AG04450 (cell line): ENCODE results near the gene PAX1. TPM values are rescaled to one million over a fixed set of nuclear protein-coding genes. Genes with fewer than 3 reads are reported as not detected.

Source experiments
- CTCF ChIA-PET: fragments of 300-600, 350-600 bp; formaldehyde crosslinking; extraction: SDS; loops from one replicate; lab custom pipeline; 2022; ENCODE audit warnings: antibody characterized with exemption, inconsistent platforms; lab: Charles Lee
- POLR2A ChIA-PET: fragments of 350-600 bp; formaldehyde crosslinking; extraction: SDS; loops from one replicate; lab custom pipeline; 2021; ENCODE audit warnings: antibody characterized with exemption, inconsistent platforms; lab: Yijun Ruan, JAX
- DNase-seq: peaks from one replicate; pipeline ENCODE4 v3.0.0-alpha.2; 2011; ENCODE audit warnings: low read depth, low spot score
- H3K27ac ChIP-seq: one replicate; pipeline ENCODE4 v1.5.1; 2012; ENCODE audit warnings: low read depth, low read length, control low read depth
- H3K27me3 ChIP-seq: one replicate; pipeline ENCODE4 v1.6.0; 2012; ENCODE audit warnings: low read length; ENCODE audit not compliant: control insufficient read depth, insufficient read depth
- H3K4me3 ChIP-seq: 2 replicates; pipeline ENCODE4 v1.5.1; 2011; ENCODE audit warnings: mild to moderate bottlenecking, low read depth, low read length, control low read depth
- H3K9me3 ChIP-seq: 2 replicates; pipeline ENCODE4 v1.5.1; 2012; ENCODE audit warnings: low read length; ENCODE audit not compliant: control insufficient read depth, insufficient read depth
- CTCF ChIP-seq: IDR thresholded peaks from 2 replicates; pipeline ENCODE4 v1.5.1; 2011; ENCODE audit warnings: low read depth, low read length, control low read depth, inconsistent platforms
- polyA plus RNA-seq: library from polyadenylated mRNA; depleted of rRNA; stranded (reverse); fragments of >200 nt; gene quantifications from 2 replicates; pipeline ENCODE4 v1.2.3, GENCODE V29; 2011

The PAX1 gene
- polyA plus RNA-seq, 1 experiment, result not detected

GRCh38 chr20:21709535-21709904 lies 4.1 kb downstream of the PAX1 start:
- ChIA-PET POLR2A (no interaction called here), CTCF (interaction anchor here (2.4 kb wide), 1 partner anchor 10 kb away, joined by 17 read pairs; no protein-coding TSS in a partner anchor)
- Histone ChIP-seq H3K9me3 (no peaks in the 10 kb centered on the region; the same call in 1 of the 2 replicates), H3K27ac (no peak overlapping the region), H3K27me3 (peaks cover 45% of the 10 kb centered on the region), H3K4me3 (no peak overlapping the region)
- no peak for TF ChIP-seq CTCF
- DNase-seq, result no peak

- POLR2A ChIA-PET, result no interaction called here
- CTCF ChIA-PET, result interaction anchor here (2.4 kb wide), 1 partner anchor 9 kb away, joined by 17 read pairs; no protein-coding TSS in a partner anchor
These were observed 4.9 kb downstream of the PAX1 start for GRCh38 chr20:21710341-21710740.

GRCh38 chr20:21710863-21711431 lies 5.5 kb downstream of the PAX1 start:
- DNase-seq, result no peak
- CTCF ChIA-PET, result interaction anchor here (2.4 kb wide), 1 partner anchor 9 kb away, joined by 17 read pairs; no protein-coding TSS in a partner anchor

More at GRCh38 chr20:21710341-21710740, 4.9 kb downstream of the PAX1 start:
- Histone ChIP-seq H3K27me3 (peaks cover 46% of the 10 kb centered on the region), H3K4me3 (no peak overlapping the region), H3K9me3 (no peaks in the 10 kb centered on the region; the same call in 1 of the 2 replicates), H3K27ac (no peak overlapping the region)
- no peak for TF ChIP-seq CTCF
- no peak for DNase-seq

GRCh38 chr20:21712443-21713059 lies 7.1 kb downstream of the PAX1 start:
- no peak for TF ChIP-seq CTCF
- no peak for DNase-seq
- Histone ChIP-seq H3K27me3 (peaks cover 30% of the 10 kb centered on the region), H3K4me3 (no peak overlapping the region), H3K9me3 (no peaks in the 10 kb centered on the region; the same call in 1 of the 2 replicates), H3K27ac (no peak overlapping the region)
- ChIA-PET CTCF (no interaction called here), POLR2A (no interaction called here)

More at GRCh38 chr20:21710863-21711431, 5.5 kb downstream of the PAX1 start:
- no peak for TF ChIP-seq CTCF
- Histone ChIP-seq H3K27ac (no peak overlapping the region), H3K4me3 (no peak overlapping the region), H3K9me3 (no peaks in the 10 kb centered on the region; the same call in 1 of the 2 replicates), H3K27me3 (peaks cover 45% of the 10 kb centered on the region)
- POLR2A ChIA-PET, result no interaction called here

- POLR2A ChIA-PET, result no interaction called here
- no peak for TF ChIP-seq CTCF
- CTCF ChIA-PET, result interaction anchor here (0.6 kb wide), 1 partner anchor 599 kb away, joined by 3 read pairs; no protein-coding TSS in a partner anchor
- H3K4me3 ChIP-seq, result no peak overlapping the region
- DNase-seq, result no peak
- peaks cover 22% of the 10 kb centered on the region for H3K27me3 ChIP-seq
- no peak overlapping the region for H3K27ac ChIP-seq
- no peaks in the 10 kb centered on the region; the same call in 1 of the 2 replicates for H3K9me3 ChIP-seq
These were observed 8.0 kb downstream of the PAX1 start for GRCh38 chr20:21713470-21713869.
